Mesodermal cell (in vitro differentiated cells): ENCODE results near the gene PIGBOS1.

Experiments used
- H3K27ac ChIP-seq: 2 replicates; pipeline ENCODE4 v1.7.0; 2013; ENCODE audit warnings: mild to moderate bottlenecking, low read depth, low read length, moderate library complexity; ENCODE audit not compliant: severe bottlenecking
- H3K36me3 ChIP-seq: 2 replicates; pipeline ENCODE4 v1.7.1; 2013; ENCODE audit warnings: mild to moderate bottlenecking, low read length, moderate library complexity; ENCODE audit not compliant: control insufficient read depth, insufficient read depth
- H3K4me1 ChIP-seq: one replicate; pipeline ENCODE4 v1.7.1; 2013; ENCODE audit warnings: mild to moderate bottlenecking, low read length; ENCODE audit not compliant: insufficient read depth, control insufficient read depth, poor library complexity, severe bottlenecking
- H3K4me3 ChIP-seq: 2 replicates; pipeline ENCODE4 v1.7.0; 2013; ENCODE audit warnings: low read length, control low read depth, mild to moderate bottlenecking; ENCODE audit not compliant: insufficient read depth, poor library complexity, severe bottlenecking; ENCODE audit errors: extremely low read depth
- H3K9me3 ChIP-seq: 2 replicates; pipeline ENCODE4 v1.7.1; 2013; ENCODE audit warnings: mild to moderate bottlenecking, low read length, moderate library complexity; ENCODE audit not compliant: control insufficient read depth
- WGBS, 2 experiments: methylation state at CpG; one replicate each; pipeline ENCODE4 v1.1.5; 2013; ENCODE audit warnings: missing lambda C conversion rate in 2 of 2; ENCODE audit not compliant: insufficient coverage in 2 of 2; 5-methylcytosine and 5-hydroxymethylcytosine counted together

The PIGBOS1 gene

GRCh38 chr15:55348281-55348778 lies 29.4 kb upstream of the PIGBOS1 start:
- Histone ChIP-seq H3K4me1 (peaks cover 7% of the 10 kb centered on the region), H3K27ac (no peak overlapping the region), H3K36me3 (peaks cover 4% of the 10 kb centered on the region), H3K9me3 (no peaks in the 10 kb centered on the region), H3K4me3 (no peak overlapping the region)
- 40 to 67% methylated on average over 1 to 3 of the region's 4 CpGs for WGBS, 2 experiments

- Histone ChIP-seq H3K9me3 (no peaks in the 10 kb centered on the region), H3K4me3 (no peak overlapping the region), H3K36me3 (peaks cover 4% of the 10 kb centered on the region), H3K4me1 (peaks cover 7% of the 10 kb centered on the region), H3K27ac (no peak overlapping the region)
- WGBS, 2 experiments = no CpG with 5 or more reads among the region's 2 CpGs
Measured at GRCh38 chr15:55344206-55344605, 25.3 kb upstream of the PIGBOS1 start.

- Histone ChIP-seq H3K4me3 (no peak overlapping the region), H3K36me3 (peaks cover 4% of the 10 kb centered on the region), H3K4me1 (peaks cover 7% of the 10 kb centered on the region), H3K9me3 (no peaks in the 10 kb centered on the region), H3K27ac (no peak overlapping the region)
- WGBS, 2 experiments = no CpG with 5 or more reads among the region's 2 CpGs
Measured at GRCh38 chr15:55343168-55343567, 24.2 kb upstream of the PIGBOS1 start.

- Histone ChIP-seq H3K36me3 (no peaks in the 10 kb centered on the region), H3K4me3 (no peak overlapping the region), H3K9me3 (no peaks in the 10 kb centered on the region), H3K27ac (no peak overlapping the region), H3K4me1 (no peaks in the 10 kb centered on the region)
- 80% methylated on average over 1 of the region's 1 CpG; no CpG with 5 or more reads in 1 of the 2 experiments for WGBS, 2 experiments
Measured at GRCh38 chr15:55337160-55337559, 18.2 kb upstream of the PIGBOS1 start.

GRCh38 chr15:55334997-55335396 lies 16.1 kb upstream of the PIGBOS1 start:
- H3K36me3 ChIP-seq = peaks cover 5% of the 10 kb centered on the region
- whole genome bisulfite sequencing, 2 experiments = no CpG with 5 or more reads among the region's 1 CpG
- no peak overlapping the region for H3K4me3 ChIP-seq
- no peak overlapping the region for H3K27ac ChIP-seq
- no peaks in the 10 kb centered on the region for H3K9me3 ChIP-seq
- H3K4me1 ChIP-seq = no peaks in the 10 kb centered on the region

- Histone ChIP-seq H3K4me3 (no peak overlapping the region), H3K36me3 (peaks cover 5% of the 10 kb centered on the region), H3K27ac (no peak overlapping the region), H3K4me1 (no peaks in the 10 kb centered on the region), H3K9me3 (no peaks in the 10 kb centered on the region)
- 80 to 100% methylated on average over 2 of the region's 5 CpGs for WGBS, 2 experiments
Measured at GRCh38 chr15:55334371-55334770, 15.4 kb upstream of the PIGBOS1 start.

- WGBS, 2 experiments = no CpG with 5 or more reads among the region's 1 CpG
- peaks cover 5% of the 10 kb centered on the region for H3K36me3 ChIP-seq
Measured at GRCh38 chr15:55327387-55327786, 8.5 kb upstream of the PIGBOS1 start.

GRCh38 chr15:55322467-55322866 lies 3.5 kb upstream of the PIGBOS1 start:
- no peak overlapping the region for H3K4me3 ChIP-seq
- no peaks in the 10 kb centered on the region for H3K36me3 ChIP-seq
- WGBS, 2 experiments = 90 to 100% methylated on average over 1 to 2 of the region's 5 CpGs
- H3K27ac ChIP-seq = no peak overlapping the region
- H3K4me1 ChIP-seq = no peaks in the 10 kb centered on the region
- no peaks in the 10 kb centered on the region for H3K9me3 ChIP-seq

More at GRCh38 chr15:55327387-55327786, 8.5 kb upstream of the PIGBOS1 start:
- H3K4me1 ChIP-seq = no peaks in the 10 kb centered on the region
- no peak overlapping the region for H3K4me3 ChIP-seq
- H3K27ac ChIP-seq = no peak overlapping the region
- H3K9me3 ChIP-seq = no peaks in the 10 kb centered on the region

- no peak overlapping the region for H3K4me3 ChIP-seq
- H3K36me3 ChIP-seq = peaks cover 5% of the 10 kb centered on the region
- no peak overlapping the region for H3K27ac ChIP-seq
- no CpG with 5 or more reads among the region's 1 CpG for WGBS, 2 experiments
- no peaks in the 10 kb centered on the region for H3K4me1 ChIP-seq
- H3K9me3 ChIP-seq = no peaks in the 10 kb centered on the region
Measured at GRCh38 chr15:55320963-55321362, 2.0 kb upstream of the PIGBOS1 start.

- H3K4me1 ChIP-seq = no peaks in the 10 kb centered on the region
- no peak overlapping the region for H3K4me3 ChIP-seq
- H3K36me3 ChIP-seq = peaks cover 5% of the 10 kb centered on the region
- WGBS, 2 experiments = no CpG with 5 or more reads among the region's 2 CpGs
- no peaks in the 10 kb centered on the region for H3K9me3 ChIP-seq
- H3K27ac ChIP-seq = no peak overlapping the region
Measured at GRCh38 chr15:55320238-55320550, 1.3 kb upstream of the PIGBOS1 start.

GRCh38 chr15:55319537-55320237 lies 764 bp upstream of the PIGBOS1 start:
- H3K36me3 ChIP-seq = peaks cover 5% of the 10 kb centered on the region
- H3K9me3 ChIP-seq = no peaks in the 10 kb centered on the region
- WGBS, 2 experiments = 60% methylated on average over 3 of the region's 4 CpGs
- H3K4me1 ChIP-seq = no peaks in the 10 kb centered on the region
- peak overlapping the region; percentile 73 for H3K27ac ChIP-seq
- H3K4me3 ChIP-seq = peak overlapping the region; percentile 68
